Parathyroid adenoma (tissue), 2 donors: ENCODE data around the gene GRIK4.

Experiments
- H2AFZ ChIP-seq: fragments of 300-600 bp; sonication (generic); one replicate; pipeline ENCODE4 v1.7.0; 2017; ENCODE audit warnings: antibody characterized with exemption, mild to moderate bottlenecking
- H3K27ac ChIP-seq: fragments of 300-600 bp; sonication (generic); one replicate; pipeline ENCODE4 v1.7.0; 2017
- H3K27me3 ChIP-seq: fragments of 300-600 bp; sonication (generic); one replicate; pipeline ENCODE4 v1.7.0; 2017; ENCODE audit warnings: low read length; ENCODE audit not compliant: control insufficient read depth, insufficient read depth
- H3K36me3 ChIP-seq: fragments of 300-600 bp; sonication (generic); one replicate; pipeline ENCODE4 v1.7.0; 2017; ENCODE audit warnings: low read length; ENCODE audit not compliant: control insufficient read depth, insufficient read depth
- H3K4me1 ChIP-seq: fragments of 300-600 bp; sonication (generic); one replicate; pipeline ENCODE4 v1.7.0; 2017; ENCODE audit warnings: control low read depth
- H3K4me2 ChIP-seq: fragments of 300-600 bp; sonication (generic); one replicate; pipeline ENCODE4 v1.7.0; 2017; ENCODE audit warnings: low read length
- H3K4me3 ChIP-seq: fragments of 300-600 bp; sonication (generic); one replicate; pipeline ENCODE4 v1.7.0; 2017; ENCODE audit warnings: low read depth, low read length
- H3K79me2 ChIP-seq: fragments of 300-600 bp; sonication (generic); one replicate; pipeline ENCODE4 v1.7.0; 2017; ENCODE audit warnings: control low read depth
- H3K9ac ChIP-seq: fragments of 300-600 bp; sonication (generic); one replicate; pipeline ENCODE4 v1.7.0; 2017; ENCODE audit warnings: mild to moderate bottlenecking
- H3K9me3 ChIP-seq: fragments of 300-600 bp; sonication (generic); one replicate; pipeline ENCODE4 v1.7.0; 2017; ENCODE audit warnings: low read length; ENCODE audit not compliant: control insufficient read depth
- CTCF ChIP-seq: fragments of 300-600 bp; sonication (generic); IDR thresholded peaks from one replicate; pipeline ENCODE4 v1.7.0; 2017; ENCODE audit warnings: antibody characterized with exemption, mild to moderate bottlenecking
- donor health status: primary hyperparathyroidism.

GRIK4 gene

GRCh38 chr11:120867988-120868387, 356.4 kb downstream of the GRIK4 start:
- no peaks in the 10 kb centered on the region for H3K4me1 ChIP-seq
- H3K9me3 ChIP-seq, result no peaks in the 10 kb centered on the region
- H3K27me3 ChIP-seq, result no peaks in the 10 kb centered on the region
- H3K27ac ChIP-seq, result no peak overlapping the region
- no peak overlapping the region for H3K4me2 ChIP-seq
- no peaks in the 10 kb centered on the region for H3K36me3 ChIP-seq
- no peak overlapping the region for H2AFZ ChIP-seq
- TF ChIP-seq CTCF, result no peak
- H3K4me3 ChIP-seq, result no peak overlapping the region
- no peak overlapping the region for H3K9ac ChIP-seq
- no peaks in the 10 kb centered on the region for H3K79me2 ChIP-seq

DNA sequence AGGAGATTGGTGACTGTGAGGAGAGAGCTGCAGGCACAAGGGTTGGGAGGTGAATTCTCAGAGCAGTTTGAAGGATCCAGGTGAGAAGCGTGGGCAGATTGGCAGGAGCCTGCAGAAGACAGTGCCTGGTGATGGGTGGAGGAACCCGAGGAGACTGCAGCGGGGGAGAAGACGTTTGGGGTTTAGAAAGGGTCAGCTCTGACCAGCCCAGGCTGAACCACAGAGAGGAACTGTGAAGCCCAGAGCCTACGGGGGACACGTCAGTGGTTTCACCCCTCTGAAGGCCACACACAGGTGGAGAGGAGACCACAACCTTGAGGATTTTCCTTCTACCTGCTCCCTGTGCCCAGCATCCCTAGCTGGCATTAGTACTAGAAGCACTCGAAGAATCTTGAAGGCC, 357.5 kb downstream of the GRIK4 start:
- no peak overlapping the region for H3K4me2 ChIP-seq
- no peak overlapping the region for H2AFZ ChIP-seq
- H3K9ac ChIP-seq, result no peak overlapping the region
- H3K36me3 ChIP-seq, result no peaks in the 10 kb centered on the region
- H3K4me3 ChIP-seq, result no peak overlapping the region
- no peaks in the 10 kb centered on the region for H3K9me3 ChIP-seq
- no peaks in the 10 kb centered on the region for H3K27me3 ChIP-seq
- no peak overlapping the region for H3K27ac ChIP-seq
- no peaks in the 10 kb centered on the region for H3K4me1 ChIP-seq
- TF ChIP-seq CTCF, result no peak
- H3K79me2 ChIP-seq, result no peaks in the 10 kb centered on the region

GRCh38 chr11:120869516-120870011, 358.0 kb downstream of the GRIK4 start:
- Histone ChIP-seq H3K79me2 (no peaks in the 10 kb centered on the region), H2AFZ (no peak overlapping the region), H3K4me2 (no peak overlapping the region), H3K36me3 (no peaks in the 10 kb centered on the region), H3K27ac (no peak overlapping the region), H3K9me3 (no peaks in the 10 kb centered on the region), H3K4me3 (no peak overlapping the region), H3K4me1 (no peaks in the 10 kb centered on the region), H3K9ac (no peak overlapping the region), H3K27me3 (no peaks in the 10 kb centered on the region)
- no peak for TF ChIP-seq CTCF

DNA sequence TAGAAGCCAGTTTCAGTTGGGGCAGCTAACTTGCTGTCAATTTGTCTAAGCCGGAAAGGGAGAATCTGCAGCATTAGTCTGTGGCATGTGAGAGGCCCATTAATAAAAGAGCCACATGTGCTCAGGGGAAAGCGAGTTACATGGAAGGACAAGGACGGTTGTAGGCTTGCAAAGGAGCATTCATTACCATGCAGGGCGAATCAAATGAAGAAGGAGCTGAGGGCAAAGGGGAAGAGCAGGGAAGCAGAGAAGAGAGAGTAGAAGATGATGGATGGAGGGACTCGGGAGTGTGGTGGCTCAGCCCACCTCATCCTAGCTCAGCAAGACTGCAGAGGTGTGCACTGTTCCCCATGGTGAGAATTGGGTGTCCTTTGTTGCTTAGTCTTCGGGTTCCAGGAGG, 359.6 kb downstream of the GRIK4 start:
- Histone ChIP-seq H3K27me3 (no peaks in the 10 kb centered on the region), H3K27ac (no peak overlapping the region), H3K4me2 (no peak overlapping the region), H2AFZ (no peak overlapping the region), H3K9me3 (no peaks in the 10 kb centered on the region), H3K36me3 (no peaks in the 10 kb centered on the region), H3K79me2 (no peaks in the 10 kb centered on the region), H3K4me1 (no peaks in the 10 kb centered on the region), H3K4me3 (no peak overlapping the region), H3K9ac (no peak overlapping the region)
- no peak for TF ChIP-seq CTCF

GRCh38 chr11:120871924-120872323, 360.4 kb downstream of the GRIK4 start:
- TF ChIP-seq CTCF, result no peak
- H3K27me3 ChIP-seq, result no peaks in the 10 kb centered on the region

More at GRCh38 chr11:120871924-120872323, 360.4 kb downstream of the GRIK4 start:
- Histone ChIP-seq H3K4me1 (no peaks in the 10 kb centered on the region), H3K36me3 (no peaks in the 10 kb centered on the region), H3K79me2 (no peaks in the 10 kb centered on the region), H2AFZ (no peak overlapping the region), H3K4me2 (no peak overlapping the region), H3K9me3 (no peaks in the 10 kb centered on the region), H3K9ac (no peak overlapping the region), H3K4me3 (no peak overlapping the region), H3K27ac (no peak overlapping the region)
